ENCODE data around the gene CCDC15.
"Not testable (repeated sequence)": the region's sequence is repeated elsewhere in the genome, so short reads cannot be mapped to it uniquely, and the experiment has no call there.

CCDC15 gene

DNA sequence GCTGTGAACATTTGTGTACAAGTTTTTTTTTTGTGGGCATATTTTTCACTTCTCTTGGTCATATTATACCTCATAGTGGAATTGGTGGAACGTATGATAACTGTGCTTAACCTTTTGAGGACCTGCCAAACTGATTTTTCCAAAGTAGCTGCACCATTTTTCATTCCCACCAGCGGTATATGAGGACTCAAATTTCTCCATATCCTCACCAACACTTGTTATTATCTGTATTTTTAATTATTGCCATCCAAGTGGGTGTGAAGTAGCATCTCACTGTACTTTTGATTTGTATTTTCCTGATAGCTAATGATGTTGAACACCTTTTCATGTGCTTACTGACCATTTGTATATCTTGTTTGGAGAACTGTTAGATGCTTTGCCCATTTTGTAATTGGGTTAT is 47.8 kb downstream of the CCDC15 start:
- no peaks in the 10 kb centered on the region for H4K20me1 ChIP-seq
- no peak overlapping the region for H3K4me2 ChIP-seq
- H3K4me3 ChIP-seq, result no peak overlapping the region
- no peak for TF ChIP-seq Cebpa-rat (IDR thresholded peaks at IDR 0.05)
- H3K27me3 ChIP-seq, result no peaks in the 10 kb centered on the region
- no peaks in the 10 kb centered on the region for H3K4me1 ChIP-seq
- peaks cover 3 to 35% (median 17%) of the 10 kb centered on the region in 11 experiments; a peak in 11 of 22 replicates for H3K36me3 ChIP-seq
- no peak overlapping the region for H3K9ac ChIP-seq
- no peak overlapping the region for H3K27ac ChIP-seq
- peaks cover 27 to 53% (median 44%) of the 10 kb centered on the region in 11 experiments for H3K9me3 ChIP-seq (replicated peaks in 1 of 11)

DNA sequence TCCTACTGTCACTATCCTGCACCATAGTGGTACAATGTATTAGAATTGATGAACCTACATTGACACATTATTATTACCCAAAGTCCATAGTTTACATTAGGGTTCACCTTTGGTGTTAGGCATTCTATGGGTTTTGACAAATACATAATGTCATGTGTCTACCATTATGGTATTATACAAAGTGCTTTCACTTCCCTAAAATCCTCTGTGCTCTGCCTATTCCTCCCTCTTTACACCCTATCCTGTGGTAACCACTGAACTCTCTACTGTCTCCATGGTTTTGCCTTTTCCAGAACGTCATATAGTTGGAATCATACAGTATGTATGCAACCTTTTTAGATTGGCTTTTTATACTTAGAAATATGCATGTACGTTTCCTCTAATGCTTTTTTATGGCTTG is 51.5 kb downstream of the CCDC15 start:
- H3K9ac ChIP-seq, result no peak overlapping the region
- no peaks in the 10 kb centered on the region for H3K27me3 ChIP-seq
- no peaks in the 10 kb centered on the region for H4K20me1 ChIP-seq
- peaks cover 3 to 39% (median 21%) of the 10 kb centered on the region in 11 experiments; a peak in 13 of 22 replicates for H3K36me3 ChIP-seq
- H3K4me2 ChIP-seq, result no peak overlapping the region
- no peaks in the 10 kb centered on the region for H3K4me1 ChIP-seq
- no peak overlapping the region for H3K27ac ChIP-seq
- no peak for TF ChIP-seq Cebpa-rat (IDR thresholded peaks at IDR 0.05)
- peaks cover 34 to 60% (median 49%) of the 10 kb centered on the region in 11 experiments for H3K9me3 ChIP-seq (replicated peaks in 1 of 11)
- no peak overlapping the region for H3K4me3 ChIP-seq

DNA sequence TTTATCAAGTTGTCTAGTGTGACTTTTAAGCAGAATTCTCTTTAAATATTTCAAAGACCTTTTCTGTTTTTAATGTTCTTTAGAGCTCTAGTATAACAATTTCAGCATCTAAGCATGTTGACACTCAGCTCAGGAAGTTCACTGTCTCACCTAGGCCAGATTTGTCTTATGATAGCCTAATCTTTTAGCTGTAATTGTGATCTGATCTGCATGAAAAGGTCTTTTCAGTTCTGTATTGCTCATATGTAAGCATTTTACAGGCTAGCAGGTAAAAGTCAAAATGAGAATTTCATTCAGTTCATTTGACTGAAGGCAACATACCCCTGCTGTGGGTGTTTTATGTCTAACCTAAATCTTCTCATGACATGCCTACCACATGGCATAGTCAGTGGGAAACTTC is 62.4 kb downstream of the CCDC15 start:
- TF ChIP-seq Cebpa-rat (IDR thresholded peaks at IDR 0.05), result no peak
- H3K4me1 ChIP-seq, result no peaks in the 10 kb centered on the region
- H3K27me3 ChIP-seq, result no peaks in the 10 kb centered on the region
- H4K20me1 ChIP-seq, result no peaks in the 10 kb centered on the region
- H3K9ac ChIP-seq, result no peak overlapping the region
- H3K9me3 ChIP-seq (replicated peaks in 1 of 11), result peaks cover 0 to 23% (median 0%) of the 10 kb centered on the region in 11 experiments; a peak in 7 of 22 replicates
- H3K27ac ChIP-seq, result no peak overlapping the region
- no peak overlapping the region for H3K4me3 ChIP-seq
- H3K4me2 ChIP-seq, result no peak overlapping the region
- H3K36me3 ChIP-seq, result no peaks in the 10 kb centered on the region

DNA sequence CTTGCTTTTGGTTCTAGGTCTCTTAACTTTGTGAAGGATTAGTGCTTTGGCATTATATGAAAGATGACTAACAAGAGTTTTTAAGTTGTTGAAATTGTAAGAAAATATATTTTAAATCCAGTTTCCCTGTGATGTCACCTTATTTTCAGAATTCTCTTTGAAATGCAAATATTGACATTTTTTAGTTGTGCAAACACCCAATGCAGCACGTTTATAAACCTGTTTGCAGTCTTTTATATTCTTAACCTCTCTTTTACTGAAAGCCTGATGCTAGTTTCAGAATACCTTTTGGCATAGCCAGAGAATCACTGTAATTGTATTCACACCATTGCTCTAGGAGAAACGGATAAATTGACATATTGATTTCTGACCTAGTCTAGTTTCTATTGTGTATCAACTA is 66.3 kb downstream of the CCDC15 start:
- Histone ChIP-seq H3K4me3 (no peak overlapping the region), H3K9me3 (replicated peaks in 1 of 11) (peaks cover 0 to 5% (median 0%) of the 10 kb centered on the region in 11 experiments; a peak in 2 of 22 replicates), H3K9ac (no peak overlapping the region), H3K4me1 (no peaks in the 10 kb centered on the region), H4K20me1 (no peaks in the 10 kb centered on the region), H3K36me3 (no peaks in the 10 kb centered on the region), H3K27ac (no peak overlapping the region), H3K4me2 (no peak overlapping the region), H3K27me3 (no peaks in the 10 kb centered on the region)
- TF ChIP-seq Cebpa-rat (IDR thresholded peaks at IDR 0.05), result no peak

DNA sequence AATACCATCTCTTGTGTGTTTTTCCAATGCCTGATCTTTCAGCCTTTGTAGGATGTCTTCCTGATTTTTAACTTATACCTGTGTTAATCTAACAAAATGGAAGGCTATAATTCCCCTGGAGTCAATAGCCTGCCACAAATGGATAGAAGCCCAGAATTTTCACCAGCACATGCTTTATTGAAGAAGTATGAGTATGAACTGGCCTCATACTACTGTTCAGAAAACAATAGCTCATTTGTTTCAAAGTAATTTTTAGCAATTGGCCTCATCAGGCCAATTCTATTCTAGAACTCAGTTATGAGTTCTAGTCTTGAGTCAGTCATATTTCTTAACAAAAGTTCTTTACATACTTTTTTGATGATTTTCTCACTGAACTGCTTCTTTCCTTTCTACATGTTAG is 68.5 kb downstream of the CCDC15 start:
- TF ChIP-seq Cebpa-rat (IDR thresholded peaks at IDR 0.05), result no peak
- H3K36me3 ChIP-seq, result no peaks in the 10 kb centered on the region
- H3K27me3 ChIP-seq, result no peaks in the 10 kb centered on the region
- no peak overlapping the region for H3K4me3 ChIP-seq
- H3K9me3 ChIP-seq (replicated peaks in 1 of 11), result peaks cover 0 to 7% (median 0%) of the 10 kb centered on the region in 11 experiments; a peak in 1 of 22 replicates
- no peak overlapping the region for H3K27ac ChIP-seq
- H4K20me1 ChIP-seq, result no peaks in the 10 kb centered on the region
- no peak overlapping the region for H3K9ac ChIP-seq
- H3K4me1 ChIP-seq, result no peaks in the 10 kb centered on the region
- H3K4me2 ChIP-seq, result no peak overlapping the region

DNA sequence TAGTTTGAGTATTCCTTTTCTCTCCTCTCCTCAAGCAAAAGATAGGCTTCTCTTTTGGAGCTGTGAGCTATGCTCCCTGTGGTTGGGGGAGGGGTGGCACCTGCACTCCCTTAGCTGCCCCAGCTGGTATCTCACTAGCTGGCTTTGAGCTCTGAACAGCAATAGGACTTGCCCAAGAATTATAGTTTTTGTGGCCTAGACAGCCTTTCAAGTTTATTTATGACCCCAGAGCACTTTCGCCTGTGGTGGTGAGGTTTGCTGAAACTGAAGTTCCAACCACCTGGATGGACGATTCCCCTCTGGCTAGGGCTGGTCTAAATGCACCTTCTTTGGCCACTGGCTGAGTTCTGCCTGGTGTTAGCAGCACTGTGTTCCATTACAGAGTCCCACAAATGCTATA is 72.0 kb downstream of the CCDC15 start:
- Histone ChIP-seq H3K9ac (no peak overlapping the region), H3K4me2 (no peak overlapping the region), H3K27me3 (no peaks in the 10 kb centered on the region), H4K20me1 (no peaks in the 10 kb centered on the region), H3K9me3 (replicated peaks in 1 of 11) (peaks cover 0 to 27% (median 17%) of the 10 kb centered on the region in 11 experiments; a peak in 19 of 22 replicates), H3K4me1 (no peaks in the 10 kb centered on the region), H3K27ac (no peak overlapping the region), H3K36me3 (peaks cover 0 to 11% (median 0%) of the 10 kb centered on the region in 11 experiments; a peak in 2 of 22 replicates), H3K4me3 (no peak overlapping the region)
- TF ChIP-seq Cebpa-rat (IDR thresholded peaks at IDR 0.05), result no peak

DNA sequence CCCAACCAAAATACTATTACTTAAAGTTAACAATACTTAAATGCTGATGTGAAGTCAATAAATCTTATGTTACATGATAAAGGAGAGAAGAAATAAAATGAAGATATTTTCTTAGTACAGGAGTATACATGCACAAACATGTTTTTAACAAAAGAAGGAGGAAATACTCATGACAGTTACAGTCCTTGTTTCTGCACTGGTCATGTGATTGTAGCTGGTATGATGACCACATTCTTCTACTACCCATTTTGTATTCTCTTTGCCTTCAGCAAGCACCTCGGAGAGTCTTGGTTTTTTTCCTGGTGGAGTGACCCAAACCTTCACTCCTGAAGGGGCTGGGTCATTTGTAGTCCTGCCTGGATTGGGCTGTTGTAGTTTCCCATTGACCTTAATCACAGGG is 75.4 kb downstream of the CCDC15 start:
- H3K27ac ChIP-seq, H4K20me1 ChIP-seq, H3K27me3 ChIP-seq, H3K9ac ChIP-seq, H3K4me1 ChIP-seq, H3K4me3 ChIP-seq, H3K4me2 ChIP-seq: not testable (repeated sequence)
- H3K9me3 ChIP-seq (replicated peaks in 1 of 11), result peaks cover 23 to 62% (median 43%) of the 10 kb centered on the region in 11 experiments
- H3K36me3 ChIP-seq, result peaks cover 0 to 11% (median 0%) of the 10 kb centered on the region in 11 experiments; a peak in 3 of 22 replicates

DNA sequence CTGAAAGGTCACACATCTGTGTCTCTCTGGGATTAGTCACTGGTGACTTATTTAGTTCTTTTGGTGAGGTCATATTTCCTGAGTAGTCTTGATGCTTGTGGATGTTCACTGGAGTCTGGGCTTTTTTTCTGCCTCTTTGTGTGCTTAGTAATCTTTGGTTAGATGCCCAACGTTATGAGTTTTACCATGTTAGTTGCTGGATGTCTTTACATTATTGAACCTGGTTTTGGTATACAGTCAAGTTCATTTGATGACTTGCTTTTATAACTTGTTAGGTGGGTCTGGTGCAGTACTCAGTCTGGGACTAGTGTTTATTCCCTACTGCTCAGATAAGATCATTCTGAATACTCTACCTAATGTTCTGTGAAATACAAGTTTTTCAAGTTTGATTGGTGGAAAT is 82.9 kb downstream of the CCDC15 start:
- Histone ChIP-seq H3K9ac (no peak overlapping the region), H4K20me1 (no peaks in the 10 kb centered on the region), H3K4me2 (peak overlapping the region in 10 of 11 experiments; percentile 5 to 40 (median 20); a peak in 11 of 22 replicates), H3K27ac (peak overlapping the region in 2 of 11 experiments; percentile 15 to 40; a peak in 3 of 22 replicates), H3K9me3 (replicated peaks in 1 of 11) (peaks cover 30 to 45% (median 33%) of the 10 kb centered on the region in 11 experiments), H3K4me1 (peaks cover 6 to 8% (median 7%) of the 10 kb centered on the region in 10 experiments; a peak in 14 of 20 replicates), H3K27me3 (no peaks in the 10 kb centered on the region), H3K4me3 (no peak overlapping the region), H3K36me3 (peaks cover 0 to 4% (median 0%) of the 10 kb centered on the region in 11 experiments; a peak in 6 of 22 replicates)
- no peak for TF ChIP-seq Cebpa-rat (IDR thresholded peaks at IDR 0.05)

GRCh38 chr11:125049164-125049792 is 95.3 kb downstream of the CCDC15 start:
- H3K27ac ChIP-seq, result no peak overlapping the region
- no peak overlapping the region for H3K4me3 ChIP-seq
- peaks cover 16 to 26% (median 21%) of the 10 kb centered on the region in 11 experiments for H3K9me3 ChIP-seq (replicated peaks in 1 of 11)
- H3K36me3 ChIP-seq, result no peaks in the 10 kb centered on the region
- TF ChIP-seq Cebpa-rat (IDR thresholded peaks at IDR 0.05), result no peak
- no peaks in the 10 kb centered on the region for H3K27me3 ChIP-seq
- H4K20me1 ChIP-seq, result no peaks in the 10 kb centered on the region
- H3K4me2 ChIP-seq, result no peak overlapping the region
- H3K4me1 ChIP-seq, result peaks cover 0 to 4% (median 0%) of the 10 kb centered on the region in 10 experiments; a peak in 2 of 20 replicates
- no peak overlapping the region for H3K9ac ChIP-seq

- Histone ChIP-seq H4K20me1 (no peaks in the 10 kb centered on the region), H3K27me3 (no peaks in the 10 kb centered on the region), H3K4me2 (no peak overlapping the region), H3K4me3 (no peak overlapping the region), H3K4me1 (peaks cover 0 to 4% (median 0%) of the 10 kb centered on the region in 10 experiments; a peak in 2 of 20 replicates), H3K27ac (no peak overlapping the region), H3K36me3 (no peaks in the 10 kb centered on the region), H3K9me3 (replicated peaks in 1 of 11) (peaks cover 0 to 4% (median 0%) of the 10 kb centered on the region in 11 experiments; a peak in 2 of 22 replicates), H3K9ac (no peak overlapping the region)
- no peak for TF ChIP-seq Cebpa-rat (IDR thresholded peaks at IDR 0.05)
Measured at GRCh38 chr11:125052047-125052446, 98.0 kb downstream of the CCDC15 start.

Data from BLaER1 treated with 17β-estradiol and CSF1 and Interleukin-3, amounts not matched to agents 10 nM and 100 nM (cell line).